NCI-H82 treated with DMSO at 0.1 percent for 48 hours (cell line): ENCODE data around the gene C4orf46.
"Not testable (repeated sequence)": the region's sequence is repeated elsewhere in the genome, so short reads cannot be mapped to it uniquely, and the experiment has no call there.

ENCODE experiments used
- DNase-seq: peaks from one replicate; lab custom pipeline; 2025; ENCODE audit not compliant: unreplicated experiment; lab: John Stamatoyannopoulos, UW

C4orf46 gene

GRCh38 chr4:158671665-158671914, at the start of gene C4orf46:
Gene C4orf46 (minus strand): TSS chr4:158671887. CDS start chr4:158671801, 86 bp downstream.
- DNase-seq, result no peak

GRCh38 chr4:158715802-158716201, 44.1 kb upstream of the C4orf46 start:
- DNase-seq, result no peak

- DNase-seq, result no peak
Measured at GRCh38 chr4:158714937-158715336, 43.2 kb upstream of the C4orf46 start.

GRCh38 chr4:158712622-158713021, 40.9 kb upstream of the C4orf46 start:
- not testable (repeated sequence) for DNase-seq

- DNase-seq, result no peak
Measured at GRCh38 chr4:158710814-158711213, 39.1 kb upstream of the C4orf46 start.

- no peak for DNase-seq
Measured at GRCh38 chr4:158704274-158704673, 32.6 kb upstream of the C4orf46 start.

- no peak for DNase-seq
Measured at GRCh38 chr4:158688813-158689212, 17.1 kb upstream of the C4orf46 start.

GRCh38 chr4:158682066-158682465, 10.4 kb upstream of the C4orf46 start:
- no peak for DNase-seq

GRCh38 chr4:158681629-158682028, 9.9 kb upstream of the C4orf46 start:
- no peak for DNase-seq

GRCh38 chr4:158678767-158679166, 7.1 kb upstream of the C4orf46 start:
- DNase-seq, result no peak

GRCh38 chr4:158676076-158676475, 4.4 kb upstream of the C4orf46 start:
- no peak for DNase-seq

GRCh38 chr4:158673633-158674032, 1.9 kb upstream of the C4orf46 start:
- no peak for DNase-seq

- peak; percentile 90 for DNase-seq
Measured at GRCh38 chr4:158671915-158672806, 474 bp upstream of the C4orf46 start, which contains the start of gene ETFDH. Gene ETFDH (plus strand): TSS chr4:158672296. CDS start chr4:158672457, 161 bp downstream.

- peak; percentile 68 for DNase-seq
Measured at GRCh38 chr4:158670975-158671664, 567 bp downstream of the C4orf46 start.

- no peak for DNase-seq
Measured at GRCh38 chr4:158669310-158669709, 2.4 kb downstream of the C4orf46 start.

GRCh38 chr4:158667651-158668198, 4.0 kb downstream of the C4orf46 start:
- DNase-seq, result no peak

GRCh38 chr4:158666892-158667291, 4.8 kb downstream of the C4orf46 start:
- no peak for DNase-seq

- DNase-seq, result no peak
Measured at GRCh38 chr4:158664806-158665205, 6.9 kb downstream of the C4orf46 start.

GRCh38 chr4:158663707-158664625, 7.7 kb downstream of the C4orf46 start:
- not testable (repeated sequence) for DNase-seq

- DNase-seq, result not testable (repeated sequence)
Measured at GRCh38 chr4:158663255-158663654, 8.4 kb downstream of the C4orf46 start.

GRCh38 chr4:158657291-158657690, 14.4 kb downstream of the C4orf46 start:
- no peak for DNase-seq
